NCI-H524 treated with DMSO at 0.1 percent for 48 hours (cell line): ENCODE results near the gene SH2D5.
"Not testable (repeated sequence)": the region's sequence is repeated elsewhere in the genome, so short reads cannot be mapped to it uniquely, and the experiment has no call there.

ENCODE experiments used
- DNase-seq: peaks from one replicate; lab custom pipeline; 2025; lab: John Stamatoyannopoulos, UW

SH2D5 gene

DNA sequence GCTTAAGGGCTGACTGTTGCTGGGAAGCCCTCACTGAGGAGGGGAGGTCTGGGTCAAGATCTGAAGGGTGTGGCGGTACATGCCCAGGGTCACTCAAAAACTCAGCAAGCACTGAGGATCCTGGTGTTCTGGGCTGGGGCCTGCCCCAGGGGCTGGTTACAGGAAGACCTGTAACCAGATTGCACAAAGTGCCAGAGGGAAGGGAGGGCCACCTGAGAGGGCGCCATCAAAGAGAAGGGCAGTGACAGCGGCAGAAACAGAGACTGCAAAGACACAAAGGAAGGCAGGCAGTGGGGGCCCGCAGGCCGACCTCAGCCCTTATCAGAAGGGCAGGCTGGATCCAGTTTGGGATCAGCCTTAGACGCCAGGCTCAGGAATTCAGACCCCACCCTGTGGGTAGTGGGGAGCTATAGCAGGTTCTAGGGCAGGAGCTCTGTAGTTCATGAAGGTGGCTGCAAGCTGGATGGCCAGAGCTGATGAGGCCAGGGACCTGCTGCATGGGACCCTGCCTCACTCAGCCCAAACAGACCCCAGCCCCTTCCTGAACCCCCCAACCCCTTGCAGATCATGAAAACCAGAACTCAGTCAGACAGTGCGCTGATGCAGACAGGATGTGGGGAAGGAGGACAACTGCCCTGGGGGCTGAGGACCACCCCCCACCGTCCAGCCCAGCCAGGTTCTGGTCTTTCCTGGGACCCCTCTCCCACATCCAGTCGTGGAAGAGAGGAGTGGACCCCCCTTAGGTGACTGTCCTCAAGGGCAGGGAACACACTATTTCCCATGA lies 3.9 kb downstream of the SH2D5 start:
- no peak for DNase-seq

DNA sequence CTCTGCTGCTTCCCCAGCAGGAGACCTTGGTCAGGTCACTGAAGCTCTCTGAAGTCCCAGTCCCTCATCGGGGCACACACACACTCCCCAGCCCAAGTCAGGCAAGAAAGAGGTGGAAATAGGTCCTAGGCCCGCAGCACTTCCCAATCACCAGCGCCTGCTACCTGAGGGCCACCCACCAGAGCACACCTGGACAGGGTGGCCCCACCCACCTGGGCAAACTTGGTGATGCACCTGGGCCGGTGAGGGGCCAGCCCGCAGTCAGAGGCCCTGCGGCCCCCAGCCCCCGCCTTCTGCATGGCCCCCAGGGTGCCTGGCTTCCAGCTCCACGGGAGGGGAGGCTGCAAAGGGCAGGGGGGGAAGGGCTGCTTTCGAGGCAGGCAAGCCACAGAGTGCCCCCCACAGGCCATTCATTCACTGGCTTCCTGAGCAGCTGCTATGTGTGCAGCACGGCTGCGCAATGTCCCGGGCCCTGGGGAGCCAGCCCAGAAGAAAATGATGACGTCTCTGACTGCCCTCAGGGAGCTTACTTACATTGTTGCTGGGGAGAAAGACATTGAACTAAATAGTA lies 4.7 kb downstream of the SH2D5 start:
- no peak for DNase-seq

DNA sequence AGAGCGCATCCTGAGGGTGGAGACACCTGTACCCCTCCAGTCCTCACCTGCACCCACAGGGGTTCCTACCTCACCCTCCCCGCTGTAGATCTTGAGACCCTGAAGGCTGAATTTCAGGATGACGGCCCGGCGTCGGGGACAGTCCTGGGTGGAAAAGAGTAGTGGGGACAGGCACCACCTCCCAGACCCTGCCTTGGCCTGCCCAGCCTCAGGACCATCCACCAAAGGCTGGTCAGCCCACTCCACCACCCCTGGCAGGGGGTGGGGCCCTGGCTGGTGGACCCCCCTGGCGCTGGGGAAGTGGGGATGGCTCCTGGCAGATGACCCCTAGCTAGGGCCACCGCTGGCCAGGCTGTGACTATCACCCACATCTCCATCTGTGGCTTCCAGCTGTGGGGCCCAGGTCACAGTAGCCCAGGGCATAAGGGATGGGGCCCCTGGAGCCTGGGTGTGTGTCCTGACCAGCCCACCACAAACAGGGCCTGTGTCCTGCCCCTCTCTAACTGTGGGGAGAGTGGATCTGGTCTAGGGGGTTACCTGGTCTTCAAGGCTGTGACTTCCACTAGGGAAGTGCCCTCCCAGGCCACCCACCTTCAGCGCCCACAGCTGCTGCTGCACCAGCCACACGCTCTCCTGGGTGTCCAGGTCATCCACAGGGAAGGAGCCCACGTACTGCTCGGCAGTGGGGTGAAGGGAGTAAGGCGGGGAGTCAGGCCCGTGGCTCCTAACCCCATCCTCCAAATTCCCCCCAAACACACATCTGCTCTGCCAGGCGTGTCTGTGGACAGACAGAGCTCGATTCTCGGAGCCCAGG lies 5.4 kb downstream of the SH2D5 start:
- no peak for DNase-seq

DNA sequence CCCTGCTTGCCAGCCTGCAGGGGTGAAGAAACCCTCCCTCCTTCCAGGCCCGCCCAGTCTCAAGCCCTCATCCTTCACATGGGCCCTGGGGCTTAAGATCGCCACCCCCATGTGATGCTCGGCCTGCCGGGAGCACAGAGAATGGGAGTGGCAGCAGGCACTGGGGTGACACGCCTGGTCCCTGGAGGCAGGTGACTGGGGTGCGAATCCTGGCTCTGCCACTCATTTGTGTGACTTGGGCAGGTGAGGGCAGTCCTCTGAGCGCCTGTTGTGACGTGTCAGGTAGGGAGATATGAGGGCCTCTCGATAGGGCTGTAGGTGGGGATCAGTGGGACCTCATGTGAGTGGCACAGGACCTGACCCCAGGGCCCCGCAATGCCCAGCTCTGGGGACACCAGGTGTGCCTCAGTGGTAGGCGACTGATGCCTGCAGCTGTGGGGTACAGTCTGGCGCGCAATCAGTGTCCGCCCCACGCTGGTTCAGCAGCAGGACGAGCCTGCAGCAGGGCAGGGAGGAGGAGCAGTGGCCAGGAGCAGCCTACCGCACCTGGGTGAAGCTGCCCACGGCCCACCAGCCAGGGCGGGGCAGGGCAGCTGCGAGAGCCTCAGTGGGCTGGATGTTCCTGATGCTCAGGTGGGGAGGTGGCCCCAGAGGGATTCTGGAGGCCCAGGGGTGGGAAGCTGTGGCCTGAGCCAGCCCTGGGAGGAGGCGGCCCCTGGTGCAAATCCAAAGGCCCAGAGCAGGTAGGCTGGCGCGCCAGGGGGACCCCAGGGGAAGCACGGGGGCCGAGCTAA lies 6.2 kb downstream of the SH2D5 start:
- no peak for DNase-seq

DNA sequence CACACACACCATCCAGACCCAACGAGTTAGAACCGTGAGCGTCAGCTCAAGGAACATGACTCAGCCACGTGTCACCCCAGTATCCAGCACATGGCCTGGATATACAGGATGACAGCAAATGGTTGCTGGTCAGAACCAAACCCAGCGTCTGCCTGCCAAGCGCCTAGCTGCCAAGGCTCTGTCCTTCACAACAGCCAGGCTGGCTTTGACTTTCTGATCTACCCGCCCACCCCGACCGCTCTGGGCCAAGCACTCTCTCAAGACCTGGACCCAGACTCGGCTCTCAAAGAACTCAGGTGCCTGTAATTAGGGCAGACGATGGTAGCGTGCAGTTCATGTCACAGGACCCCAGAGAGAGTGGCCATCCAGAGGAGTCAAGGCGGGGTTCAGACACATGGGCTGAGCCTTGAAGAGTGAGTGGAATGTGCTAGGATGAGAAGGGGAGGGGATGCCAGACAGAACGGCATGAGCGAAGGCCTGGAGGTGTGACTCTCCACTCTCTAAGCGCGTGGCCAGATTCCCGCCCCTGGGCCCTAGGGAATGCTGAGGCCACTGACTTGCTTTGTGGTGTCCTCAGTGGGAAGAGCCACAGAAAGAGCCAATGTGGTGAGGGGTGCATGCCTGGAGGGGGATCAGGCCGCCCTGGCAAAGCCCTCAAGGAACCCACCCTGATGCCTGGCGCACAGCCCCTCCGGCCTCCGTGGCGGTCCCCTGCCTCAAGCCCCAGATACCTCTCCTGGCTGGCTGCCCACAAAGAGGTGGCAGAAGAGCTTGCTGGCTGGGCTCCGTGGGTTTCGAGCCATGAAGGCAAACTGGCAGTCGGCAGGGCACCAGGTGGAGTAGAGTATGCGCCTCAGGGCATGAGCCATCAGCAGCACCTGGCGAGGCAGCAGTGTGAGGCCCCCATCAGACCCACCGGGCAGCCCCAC lies 7.0 kb downstream of the SH2D5 start:
- DNase-seq, result no peak

DNA sequence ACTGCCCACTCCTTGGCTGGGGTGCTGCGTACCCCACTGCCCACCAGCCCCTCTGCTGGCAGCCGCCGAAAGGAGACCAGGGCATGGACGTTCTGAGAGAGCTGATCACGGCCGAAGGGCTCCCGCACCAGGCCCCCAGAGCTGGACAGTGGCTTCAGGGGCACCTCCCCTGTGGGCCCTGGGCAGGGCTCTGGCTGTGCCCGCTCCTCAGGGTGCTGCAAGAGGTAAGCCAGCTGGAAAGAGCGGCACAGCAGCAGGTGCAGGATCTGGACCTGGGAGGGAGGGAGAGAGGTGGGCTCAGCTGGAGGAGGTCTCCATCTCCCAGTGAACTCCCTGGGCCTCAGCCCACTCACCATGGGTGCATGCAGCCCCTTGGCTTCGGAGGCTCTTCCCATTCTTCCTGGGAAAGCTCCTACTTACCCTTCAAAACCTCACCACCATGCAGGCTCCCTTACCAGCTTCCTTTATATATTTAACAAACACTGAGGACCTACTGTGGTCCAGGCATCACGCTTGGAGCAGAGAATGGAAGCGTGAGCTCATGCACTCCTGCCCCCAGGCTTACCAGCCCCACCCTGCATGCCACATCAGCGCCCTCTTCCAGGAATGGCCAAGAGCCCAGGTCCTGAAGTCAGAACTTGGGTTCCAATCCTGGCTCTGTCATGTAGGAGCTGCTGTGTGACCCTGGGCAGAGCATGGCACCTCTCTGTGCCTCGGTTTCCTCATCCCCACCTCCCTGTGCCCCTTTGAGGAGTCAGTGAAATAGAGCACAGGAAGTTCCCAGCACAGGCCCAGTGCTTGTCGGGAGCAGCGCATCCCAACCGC lies 7.9 kb downstream of the SH2D5 start:
- DNase-seq, result no peak

DNA sequence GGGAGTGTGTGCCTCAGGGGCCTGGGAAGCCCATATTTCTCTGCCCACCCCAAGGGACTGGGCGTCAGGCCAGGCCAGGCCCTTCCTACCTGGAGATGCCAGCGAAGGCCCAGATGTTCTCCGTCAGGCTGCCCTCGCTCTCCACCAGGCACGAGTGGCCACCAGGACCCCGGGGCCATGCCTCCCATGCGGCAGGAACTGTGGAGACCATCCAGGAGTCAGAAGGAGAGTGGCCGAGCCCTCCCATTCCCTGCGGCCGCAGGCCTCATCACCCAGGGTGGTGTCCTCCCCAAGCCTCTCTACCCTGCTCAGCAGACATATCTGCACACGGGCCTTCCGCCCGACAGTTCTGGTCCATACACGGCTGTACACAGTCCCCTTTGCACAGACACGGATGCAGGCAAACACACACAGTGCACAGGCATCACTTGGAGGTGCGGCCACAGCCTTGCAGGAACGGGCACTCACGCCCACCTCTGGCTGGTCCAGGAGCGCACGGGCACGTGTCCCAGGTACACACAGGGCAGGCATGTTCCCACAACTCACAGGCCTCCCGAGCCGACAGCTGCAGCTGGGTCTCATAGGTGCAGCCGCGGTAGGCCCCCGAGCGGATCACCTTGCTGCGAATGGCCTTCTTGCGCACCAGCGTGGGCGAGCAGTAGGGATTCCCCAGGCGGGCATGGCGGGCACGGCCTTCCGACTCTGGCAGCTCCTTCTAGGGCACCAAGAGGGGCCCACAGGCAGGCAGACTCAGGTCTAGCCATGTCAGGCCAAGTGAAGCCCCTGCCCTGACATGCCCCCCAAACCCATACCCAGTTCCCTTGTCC lies 8.8 kb downstream of the SH2D5 start:
- DNase-seq, result no peak

DNA sequence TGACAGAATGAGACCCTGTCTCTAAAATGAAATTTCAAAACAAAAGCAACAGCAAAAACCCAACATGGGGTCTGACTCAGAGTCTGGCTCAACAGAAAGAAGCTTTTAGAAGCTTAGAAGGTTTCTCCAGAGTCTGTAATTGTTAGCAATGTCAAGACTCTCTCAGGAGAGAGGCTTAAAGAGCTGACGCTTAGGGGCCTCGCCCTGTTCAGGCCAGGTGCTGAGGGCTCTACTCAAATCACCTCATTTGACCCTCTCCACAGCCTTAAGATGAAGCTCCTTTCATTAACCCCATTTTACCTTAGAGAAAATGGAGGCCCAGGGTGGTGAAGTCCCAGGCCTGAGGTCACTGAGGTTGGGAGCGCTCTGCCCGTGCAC lies 9.4 kb downstream of the SH2D5 start:
- no peak for DNase-seq

DNA sequence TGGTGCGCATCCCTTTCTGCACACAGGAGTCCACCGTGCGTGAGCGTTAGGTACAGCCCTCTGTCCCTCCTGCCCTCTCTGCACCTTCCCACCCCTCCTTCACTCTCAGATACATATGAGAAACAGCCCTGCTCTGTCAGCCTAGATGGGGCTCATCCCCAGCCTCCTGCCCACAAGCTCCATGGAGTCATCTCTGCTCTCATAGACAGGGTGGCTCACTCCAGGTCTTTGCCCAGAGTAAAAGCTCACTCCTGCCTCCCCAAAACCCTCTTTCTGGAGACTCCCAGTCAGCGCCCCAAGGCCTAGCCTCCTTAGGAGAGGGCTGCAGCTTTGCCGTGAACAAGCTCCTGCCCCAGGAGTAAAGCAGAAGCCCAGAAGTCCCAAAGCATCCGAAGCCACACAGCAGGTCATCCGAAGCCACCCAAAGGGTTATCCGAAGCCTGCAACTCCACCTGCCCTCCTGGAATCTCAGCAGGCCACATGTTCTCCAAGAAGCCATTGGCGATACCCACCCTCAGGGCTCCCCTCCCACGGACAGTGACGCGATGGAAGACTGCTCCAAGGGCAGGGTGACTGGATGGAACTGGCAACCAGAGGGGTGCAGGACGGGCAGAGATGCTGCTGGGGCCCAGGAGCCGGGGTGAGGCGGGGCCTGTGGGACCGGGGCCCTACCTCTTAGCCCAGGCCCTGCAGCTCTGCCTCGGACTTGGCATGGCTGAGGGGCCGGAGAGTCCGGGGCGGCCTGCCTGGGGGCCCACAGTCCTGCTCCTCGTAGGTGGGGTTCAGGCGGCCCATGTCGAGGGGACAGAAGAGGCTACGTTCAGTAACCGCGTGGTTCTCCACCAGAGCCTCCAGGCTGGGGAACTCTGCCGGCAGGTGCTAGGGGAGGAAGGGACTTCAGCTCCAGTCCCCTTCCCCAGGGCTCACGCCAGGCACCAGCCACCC lies 11.1 kb downstream of the SH2D5 start:
- DNase-seq, result no peak

DNA sequence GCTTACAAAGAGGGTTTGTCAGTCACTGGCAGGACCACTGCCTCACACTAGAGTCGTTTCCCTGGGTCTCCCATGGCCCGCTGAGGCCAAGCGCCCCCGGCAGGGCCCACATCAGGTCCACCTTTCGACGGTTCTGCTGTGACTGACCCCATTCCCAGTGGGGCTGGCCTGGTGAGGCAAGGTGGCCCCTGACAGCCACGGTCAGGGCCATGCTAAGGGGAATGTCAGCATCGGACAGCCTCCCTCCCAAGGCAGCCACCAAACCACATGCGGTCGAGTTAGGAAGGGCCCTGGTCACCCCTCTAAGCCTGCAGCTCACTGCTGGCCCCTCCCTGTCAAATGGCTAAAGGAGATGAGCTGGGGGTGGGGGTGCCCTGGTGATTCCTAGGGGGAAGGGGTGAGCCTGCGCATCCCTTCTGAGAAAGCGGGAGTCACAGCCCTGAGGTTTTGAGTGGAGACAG lies 11.8 kb downstream of the SH2D5 start:
- no peak for DNase-seq

DNA sequence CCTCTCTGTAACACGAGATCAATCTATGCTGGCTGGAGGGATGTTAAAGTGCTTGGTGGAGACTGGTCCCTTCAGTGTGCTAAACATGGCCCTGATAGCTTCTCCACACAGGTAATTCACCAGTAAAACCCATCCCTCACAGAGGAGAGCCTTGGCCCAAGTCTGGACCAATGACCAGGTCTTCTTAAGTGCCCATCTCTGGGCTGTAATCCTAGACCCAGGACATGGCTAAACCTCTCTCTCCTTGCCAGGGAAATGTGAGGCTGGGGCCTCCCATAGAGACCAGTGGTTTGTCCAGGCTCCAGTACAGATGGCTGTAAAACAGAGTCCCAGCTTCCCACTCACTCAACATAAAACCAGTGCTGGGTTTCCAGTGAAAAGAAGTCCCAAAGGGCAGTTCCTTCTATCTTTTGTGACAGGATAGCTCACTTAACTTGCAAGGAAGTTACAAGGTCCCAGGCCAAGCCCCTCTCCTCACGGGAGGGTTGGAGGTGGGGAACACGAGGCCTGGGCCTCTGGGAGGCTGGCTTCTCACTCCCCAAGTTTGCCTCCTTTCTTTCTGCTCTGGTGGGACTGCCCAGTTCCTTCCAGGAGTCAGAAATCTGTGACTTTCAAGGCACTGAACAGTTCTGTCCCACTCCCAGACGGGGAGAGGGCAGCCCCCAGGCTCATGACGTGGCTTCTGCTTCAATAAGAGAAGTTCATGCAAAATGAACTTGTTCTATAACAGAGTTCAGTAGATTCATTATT lies 12.5 kb downstream of the SH2D5 start:
- DNase-seq, result no peak

DNA sequence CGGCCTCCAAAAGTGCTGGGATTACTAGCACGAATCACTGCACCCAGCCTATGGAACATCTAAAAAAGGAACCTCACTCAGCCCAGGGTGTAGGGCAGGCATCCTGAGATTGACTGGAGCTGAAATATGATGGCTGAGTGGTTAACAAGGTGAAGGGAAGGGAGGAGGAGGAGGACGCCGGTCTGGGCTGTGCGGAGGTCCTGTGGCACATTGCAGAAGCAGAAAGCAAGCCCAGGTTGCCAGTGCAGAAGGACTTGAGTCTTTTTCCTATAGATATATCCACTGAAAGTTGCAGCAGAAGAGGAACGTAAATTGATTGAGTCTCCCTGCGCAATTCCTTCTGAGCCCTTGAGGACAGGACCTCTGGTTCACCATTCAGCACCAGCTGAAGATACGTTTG lies 13.2 kb downstream of the SH2D5 start:
- DNase-seq, result no peak

DNA sequence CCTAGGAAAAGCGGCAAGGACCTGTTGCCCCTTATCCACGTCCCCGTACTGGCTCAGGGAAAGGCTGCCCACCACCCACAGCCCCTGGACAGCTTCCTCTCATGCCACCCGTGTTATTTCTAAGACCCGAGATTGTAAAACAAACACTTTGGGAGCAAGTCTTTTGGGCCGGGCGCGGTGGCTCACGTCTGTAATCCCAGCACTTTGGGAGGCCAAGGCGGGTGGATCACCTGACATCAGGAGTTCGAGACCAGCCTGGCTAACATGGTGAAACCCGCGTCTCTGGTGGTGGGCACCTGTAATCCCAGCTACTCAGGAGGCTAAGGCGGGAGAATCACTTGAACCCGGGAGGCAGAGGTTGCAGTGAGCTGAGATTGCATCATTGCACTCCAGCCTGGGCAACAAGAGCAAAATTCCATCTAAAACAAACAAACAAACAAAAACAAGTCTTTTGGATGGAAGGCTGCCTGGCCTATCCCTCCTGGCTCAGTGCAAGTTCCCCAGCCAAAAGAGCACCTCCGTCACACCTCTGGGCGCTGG lies 14.1 kb downstream of the SH2D5 start:
- DNase-seq, result not testable (repeated sequence)

DNA sequence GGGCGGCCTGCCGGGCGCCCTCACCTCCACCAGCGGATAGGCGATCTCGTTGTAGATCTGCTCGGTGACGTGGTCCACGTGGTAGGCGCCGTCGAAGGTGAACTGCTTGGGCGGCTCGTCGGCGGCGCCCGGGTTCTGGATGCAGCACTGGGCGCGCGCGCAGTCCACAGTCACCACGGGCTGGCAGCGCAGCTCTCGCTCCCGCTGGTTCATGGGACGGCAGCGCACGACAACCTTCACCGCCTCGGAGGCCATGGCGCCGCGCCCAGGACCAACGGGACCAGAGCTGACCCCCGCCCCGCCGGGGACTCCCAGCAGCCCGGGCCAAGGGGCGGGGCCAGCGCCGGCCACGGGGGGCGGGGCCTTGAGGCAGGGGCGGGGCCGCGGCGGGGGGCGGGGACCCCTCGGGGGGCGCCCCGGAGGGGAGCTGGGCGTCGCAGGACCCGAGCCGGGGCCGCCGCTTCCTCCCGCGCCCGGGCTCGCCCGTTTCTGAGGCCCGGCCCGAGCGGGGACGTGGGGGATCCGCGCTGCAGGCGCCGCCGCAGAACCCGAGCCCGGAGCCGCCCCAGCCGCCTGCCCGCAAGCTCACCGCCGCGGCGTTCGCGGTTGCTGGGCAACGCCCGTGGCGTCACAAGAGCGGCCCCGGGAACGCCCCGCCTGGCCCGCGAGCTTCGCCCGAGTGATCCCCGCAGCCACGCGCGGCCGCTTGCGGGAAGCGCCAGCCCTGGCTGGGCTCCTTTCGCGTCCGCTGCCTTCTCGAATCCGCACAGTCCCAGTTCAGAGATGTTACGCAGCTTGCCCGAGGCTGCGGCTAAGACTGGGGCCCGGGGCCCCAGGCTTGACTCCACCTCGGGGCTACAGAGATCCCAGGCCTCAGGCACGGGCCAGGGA lies 14.8 kb downstream of the SH2D5 start, which contains the start of gene KIF17:
TSS of gene KIF17 (minus strand) at position 556 of the 891 bp plus-strand sequence. CDS start at position 255, 301 bp downstream.
- no peak for DNase-seq

DNA sequence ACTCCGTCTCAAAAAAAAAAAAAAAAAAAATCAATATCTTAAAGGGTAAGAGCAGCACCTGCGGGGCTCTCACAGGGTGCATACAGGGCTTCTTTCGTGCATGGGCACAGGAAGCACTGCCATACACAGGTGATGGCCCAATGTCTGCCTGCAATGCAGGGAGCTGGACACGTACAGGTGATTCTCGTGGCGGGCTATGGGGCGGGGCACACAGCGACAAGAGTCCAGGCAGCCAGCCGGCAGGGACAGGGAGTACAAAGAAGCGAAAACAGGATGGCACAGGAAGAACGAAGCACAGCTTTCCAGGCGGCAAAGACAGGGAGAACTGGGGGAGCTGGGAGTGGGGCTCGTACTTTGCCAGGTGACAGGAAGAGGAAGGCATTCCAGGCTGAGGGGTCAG lies 16.3 kb downstream of the SH2D5 start:
- no peak for DNase-seq

DNA sequence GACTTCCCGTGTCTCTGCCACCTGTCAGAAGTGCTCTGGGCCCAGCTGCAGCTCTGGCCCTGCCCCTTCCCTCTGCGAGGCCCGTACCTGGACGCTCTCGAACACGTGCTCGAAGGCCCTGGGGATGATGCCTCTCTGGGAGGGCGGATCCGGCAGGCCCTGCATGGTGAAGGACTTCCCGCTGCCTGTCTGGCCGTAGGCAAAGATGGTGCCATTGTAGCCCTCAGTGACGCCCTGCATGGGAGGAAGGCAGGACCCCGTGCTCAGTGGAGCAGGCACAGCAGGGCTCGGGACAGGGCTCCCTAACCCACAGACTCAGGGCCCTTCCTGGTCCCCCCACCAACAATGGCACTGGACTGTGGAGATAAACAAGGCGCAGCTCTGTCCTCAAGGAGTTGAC lies 17.1 kb downstream of the SH2D5 start:
- DNase-seq, result no peak
